Smooth muscle cell (in vitro differentiated cells): ENCODE results near the gene BABAM2. TPM values are rescaled to one million over a fixed set of nuclear protein-coding genes. Genes with fewer than 3 reads are reported as not detected.
A peak's percentile ranks its signal among the peaks of the same experiment; 100 is the strongest.

Source experiments
- DNase-seq: peaks from one replicate; lab custom pipeline; 2025; ENCODE audit not compliant: unreplicated experiment; lab: John Stamatoyannopoulos, UW
- H2AFZ ChIP-seq: fragments of 200-600 bp; sonication (generic); 2 replicates; pipeline ENCODE4 v1.6.0; 2016; ENCODE audit warnings: antibody characterized with exemption, low read depth, mild to moderate bottlenecking
- H3F3A ChIP-seq: fragments of 200-600 bp; sonication (generic); 2 replicates; pipeline ENCODE4 v1.6.0; 2017; ENCODE audit warnings: antibody characterized with exemption, low read depth
- H3K27ac ChIP-seq: fragments of 200-600 bp; sonication (generic); 2 replicates; pipeline ENCODE4 v1.5.1; 2016; ENCODE audit warnings: low read depth, mild to moderate bottlenecking
- H3K27me3 ChIP-seq: fragments of 200-600 bp; sonication (generic); 2 replicates; pipeline ENCODE4 v1.6.1; 2016; ENCODE audit warnings: low read depth, mild to moderate bottlenecking
- H3K36me3 ChIP-seq: fragments of 200-600 bp; sonication (generic); 2 replicates; pipeline ENCODE4 v1.5.1; 2016; ENCODE audit warnings: low read depth
- H3K4me1 ChIP-seq: fragments of 200-600 bp; sonication (generic); 2 replicates; pipeline ENCODE4 v1.5.1; 2016; ENCODE audit warnings: low read depth
- H3K4me2 ChIP-seq: fragments of 200-600 bp; sonication (generic); 2 replicates; pipeline ENCODE4 v1.6.0; 2016; ENCODE audit warnings: mild to moderate bottlenecking
- H3K4me3 ChIP-seq: fragments of 200-600 bp; sonication (generic); 2 replicates; pipeline ENCODE4 v1.5.1; 2016; ENCODE audit warnings: mild to moderate bottlenecking
- H3K79me2 ChIP-seq: fragments of 200-600 bp; sonication (generic); 2 replicates; pipeline ENCODE4 v1.6.0; 2016; ENCODE audit warnings: low read depth, mild to moderate bottlenecking
- H3K9ac ChIP-seq: fragments of 200-600 bp; sonication (generic); 2 replicates; pipeline ENCODE4 v1.6.0; 2016; ENCODE audit warnings: low read depth
- H3K9me3 ChIP-seq: fragments of 200-600 bp; sonication (generic); replicated peaks from 2 replicates; pipeline ENCODE4 v1.5.1; 2016; ENCODE audit warnings: low read depth
- H4K20me1 ChIP-seq: fragments of 200-600 bp; sonication (generic); 2 replicates; pipeline ENCODE4 v1.6.0; 2016; ENCODE audit warnings: low read depth
- CTCF ChIP-seq: fragments of 200-600 bp; sonication (generic); IDR thresholded peaks from 2 replicates; pipeline ENCODE4 v1.5.1; 2017; ENCODE audit warnings: borderline replicate concordance, mild to moderate bottlenecking, antibody characterized with exemption; ENCODE audit not compliant: insufficient read depth, poor library complexity, severe bottlenecking
- WGBS: methylation state at CpG from one replicate; pipeline ENCODE4 v1.1.7; 2016; ENCODE audit warnings: low lambda C conversion rate; 5-methylcytosine and 5-hydroxymethylcytosine counted together
- polyA plus RNA-seq: library from polyadenylated mRNA; unstranded; fragments of >200 nt; fragmentation: Nextera tagmentation; extraction: Ambion mirVana; gene quantifications from 2 replicates; pipeline ENCODE4 v1.2.1, GENCODE V29; 2016
- total RNA-seq: library from RNA; depleted of rRNA; stranded (reverse); fragments of >200 nt; gene quantifications from 2 replicates; pipeline ENCODE4 v1.2.3, GENCODE V29; 2014

The BABAM2 gene
- total and polyA plus RNA-seq, 2 experiments from 2014 or later = 26.5 to 29.1 TPM

- no peak overlapping the region for H3K4me3 ChIP-seq
- WGBS = 96% methylated on average over 3 of the region's 3 CpGs
Measured at GRCh38 chr2:27854229-27854862, 36.2 kb upstream of the BABAM2 start.

GRCh38 chr2:27855476-27855875 is 35.1 kb upstream of the BABAM2 start:
- H2AFZ ChIP-seq = no peak overlapping the region
- H3K79me2 ChIP-seq = no peaks in the 10 kb centered on the region
- no peak overlapping the region for H3K9ac ChIP-seq
- no peaks in the 10 kb centered on the region for H3K4me1 ChIP-seq
- no peak for TF ChIP-seq CTCF
- H4K20me1 ChIP-seq = no peaks in the 10 kb centered on the region
- no peak for DNase-seq
- no peak overlapping the region for H3K4me2 ChIP-seq
- no peak overlapping the region for H3K4me3 ChIP-seq
- no peaks in the 10 kb centered on the region for H3K9me3 ChIP-seq
- no peaks in the 10 kb centered on the region for H3K27me3 ChIP-seq
- no peaks in the 10 kb centered on the region for H3F3A ChIP-seq
- no peaks in the 10 kb centered on the region for H3K36me3 ChIP-seq
- H3K27ac ChIP-seq = no peak overlapping the region

More at GRCh38 chr2:27854229-27854862, 36.2 kb upstream of the BABAM2 start:
- Histone ChIP-seq H3K4me1 (no peaks in the 10 kb centered on the region), H4K20me1 (no peaks in the 10 kb centered on the region), H3K9me3 (no peaks in the 10 kb centered on the region), H3K79me2 (no peaks in the 10 kb centered on the region), H3K27me3 (no peaks in the 10 kb centered on the region), H3K4me2 (no peak overlapping the region), H2AFZ (no peak overlapping the region), H3K9ac (no peak overlapping the region), H3K27ac (no peak overlapping the region), H3F3A (no peaks in the 10 kb centered on the region), H3K36me3 (no peaks in the 10 kb centered on the region)
- no peak for DNase-seq
- TF ChIP-seq CTCF = no peak

GRCh38 chr2:27856386-27856785 is 34.1 kb upstream of the BABAM2 start:
- Histone ChIP-seq H3K36me3 (no peaks in the 10 kb centered on the region), H4K20me1 (no peaks in the 10 kb centered on the region), H3K79me2 (no peaks in the 10 kb centered on the region), H2AFZ (no peak overlapping the region), H3K9me3 (no peaks in the 10 kb centered on the region), H3K4me3 (no peak overlapping the region), H3K27me3 (no peaks in the 10 kb centered on the region), H3K4me2 (no peak overlapping the region), H3F3A (no peaks in the 10 kb centered on the region), H3K9ac (no peak overlapping the region), H3K4me1 (no peaks in the 10 kb centered on the region), H3K27ac (no peak overlapping the region)
- 93% methylated on average over 3 of the region's 3 CpGs for WGBS
- TF ChIP-seq CTCF = no peak
- DNase-seq = no peak

- no peaks in the 10 kb centered on the region for H3K4me1 ChIP-seq
- H3K27ac ChIP-seq = peak overlapping the region; percentile 70
- H3K9me3 ChIP-seq = no peaks in the 10 kb centered on the region
- H3K9ac ChIP-seq = no peak overlapping the region
- H3K4me2 ChIP-seq = no peak overlapping the region
- no peaks in the 10 kb centered on the region for H3F3A ChIP-seq
- no peak overlapping the region for H3K4me3 ChIP-seq
- no peak for TF ChIP-seq CTCF
- H3K27me3 ChIP-seq = no peaks in the 10 kb centered on the region
- H3K79me2 ChIP-seq = no peaks in the 10 kb centered on the region
- no peak overlapping the region for H2AFZ ChIP-seq
- H4K20me1 ChIP-seq = no peaks in the 10 kb centered on the region
- DNase-seq = no peak
- no peaks in the 10 kb centered on the region for H3K36me3 ChIP-seq
- 94% methylated on average over 3 of the region's 3 CpGs for WGBS
Measured at GRCh38 chr2:27856956-27857355, 33.6 kb upstream of the BABAM2 start.
